Left ventricle myocardium inferior (tissue), 1 donor: ENCODE results near the gene CLIP4. TPM values are rescaled to one million over a fixed set of nuclear protein-coding genes. Genes with fewer than 3 reads are reported as not detected.

ENCODE experiments used
- DNase-seq: peaks from one replicate; pipeline ENCODE4 v3.0.0-alpha.2; 2020
- H3K27ac ChIP-seq: fragments of 200-600 bp; replicated peaks from 2 replicates; pipeline ENCODE4 v1.8.0; 2021
- H3K27me3 ChIP-seq: fragments of 200-600 bp; 2 replicates; pipeline ENCODE4 v1.8.0; 2021; ENCODE audit warnings: low read depth
- H3K36me3 ChIP-seq: fragments of 200-600 bp; 2 replicates; pipeline ENCODE4 v1.8.0; 2021
- H3K4me1 ChIP-seq: fragments of 200-600 bp; 2 replicates; pipeline ENCODE4 v1.8.0; 2021
- H3K4me3 ChIP-seq: fragments of 200-600 bp; 2 replicates; pipeline ENCODE4 v1.8.0; 2021; ENCODE audit warnings: mild to moderate bottlenecking, moderate library complexity
- H3K9me3 ChIP-seq: fragments of 200-600 bp; replicated peaks from 2 replicates; pipeline ENCODE4 v1.8.0; 2021
- CTCF ChIP-seq: fragments of 200-600 bp; IDR thresholded peaks from 2 replicates; pipeline ENCODE4 v1.8.0; 2021; ENCODE audit warnings: antibody characterized with exemption, mild to moderate bottlenecking, borderline replicate concordance
- intact Hi-C: fragments of 100-400 bp; cut with micrococcal nuclease; formaldehyde crosslinking; loops from one replicate; pipeline ENCODE4 v1.11.0; 2022
- total RNA-seq: library from RNA; stranded (reverse); fragmentation: NEBNext Ultra II Directional; extraction: Animal tissue kit (Norgen Biotek cat#: 25700); gene quantifications from one replicate; pipeline ENCODE4 v1.2.1, GENCODE V29; 2021
- donor health status: DM: no; HTN: yes; CAD: no; lungs with severe emphysema.

CLIP4 gene
- total RNA-seq, 1 donor from 2014 or later = 33.6 TPM

GRCh38 chr2:29165362-29166241 lies 50.4 kb downstream of the CLIP4 start:
- H3K27ac ChIP-seq = no peak overlapping the region
- H3K4me1 ChIP-seq = no peaks in the 10 kb centered on the region
- no peak for TF ChIP-seq CTCF
- no peak overlapping the region for H3K4me3 ChIP-seq
- H3K36me3 ChIP-seq = peaks cover 36% of the 10 kb centered on the region
- intact Hi-C loops = no loop called here
- DNase-seq = no peak
- no peaks in the 10 kb centered on the region for H3K27me3 ChIP-seq
- no peaks in the 10 kb centered on the region for H3K9me3 ChIP-seq

GRCh38 chr2:29166242-29167039 lies 51.2 kb downstream of the CLIP4 start:
- no peak for DNase-seq
- H3K27me3 ChIP-seq = no peaks in the 10 kb centered on the region
- no peak overlapping the region for H3K4me3 ChIP-seq
- H3K4me1 ChIP-seq = no peaks in the 10 kb centered on the region
- H3K27ac ChIP-seq = no peak overlapping the region
- H3K36me3 ChIP-seq = peaks cover 32% of the 10 kb centered on the region
- intact Hi-C loops = no loop called here
- H3K9me3 ChIP-seq = no peaks in the 10 kb centered on the region
- TF ChIP-seq CTCF = no peak

GRCh38 chr2:29174937-29175336 lies 59.7 kb downstream of the CLIP4 start:
- Histone ChIP-seq H3K4me3 (no peak overlapping the region), H3K9me3 (no peaks in the 10 kb centered on the region), H3K27ac (no peak overlapping the region), H3K4me1 (no peaks in the 10 kb centered on the region), H3K27me3 (no peaks in the 10 kb centered on the region), H3K36me3 (peaks cover 27% of the 10 kb centered on the region)
- intact Hi-C loops = no loop called here
- DNase-seq = no peak
- no peak for TF ChIP-seq CTCF

GRCh38 chr2:29175338-29175737 lies 60.1 kb downstream of the CLIP4 start:
- H3K36me3 ChIP-seq = peaks cover 27% of the 10 kb centered on the region
- DNase-seq = no peak
- H3K9me3 ChIP-seq = no peaks in the 10 kb centered on the region
- no peak for TF ChIP-seq CTCF
- H3K4me3 ChIP-seq = no peak overlapping the region
- no peak overlapping the region for H3K27ac ChIP-seq
- intact Hi-C loops = no loop called here
- H3K27me3 ChIP-seq = no peaks in the 10 kb centered on the region
- no peaks in the 10 kb centered on the region for H3K4me1 ChIP-seq

GRCh38 chr2:29182334-29182733 lies 67.1 kb downstream of the CLIP4 start:
- no peaks in the 10 kb centered on the region for H3K9me3 ChIP-seq
- no peak for DNase-seq

More at GRCh38 chr2:29182334-29182733, 67.1 kb downstream of the CLIP4 start:
- Histone ChIP-seq H3K36me3 (peaks cover 30% of the 10 kb centered on the region), H3K4me1 (no peaks in the 10 kb centered on the region), H3K27me3 (no peaks in the 10 kb centered on the region), H3K4me3 (no peak overlapping the region), H3K27ac (no peak overlapping the region)
- TF ChIP-seq CTCF = no peak
- intact Hi-C loops = no loop called here
